Activated CD4-positive, alpha-beta T cell treated with anti-CD3 and anti-CD28 coated beads for 24 hours (primary cell): Measurements from ENCODE around the gene COX6B1.
"Not testable (repeated sequence)": the region's sequence is repeated elsewhere in the genome, so short reads cannot be mapped to it uniquely, and the experiment has no call there.

Experiments used
- DNase-seq, 2 donors: peaks; one replicate each; pipeline ENCODE4 v3.0.0-alpha.2; 2020; ENCODE audit warnings: low read depth in 2 of 2

The COX6B1 gene

DNA sequence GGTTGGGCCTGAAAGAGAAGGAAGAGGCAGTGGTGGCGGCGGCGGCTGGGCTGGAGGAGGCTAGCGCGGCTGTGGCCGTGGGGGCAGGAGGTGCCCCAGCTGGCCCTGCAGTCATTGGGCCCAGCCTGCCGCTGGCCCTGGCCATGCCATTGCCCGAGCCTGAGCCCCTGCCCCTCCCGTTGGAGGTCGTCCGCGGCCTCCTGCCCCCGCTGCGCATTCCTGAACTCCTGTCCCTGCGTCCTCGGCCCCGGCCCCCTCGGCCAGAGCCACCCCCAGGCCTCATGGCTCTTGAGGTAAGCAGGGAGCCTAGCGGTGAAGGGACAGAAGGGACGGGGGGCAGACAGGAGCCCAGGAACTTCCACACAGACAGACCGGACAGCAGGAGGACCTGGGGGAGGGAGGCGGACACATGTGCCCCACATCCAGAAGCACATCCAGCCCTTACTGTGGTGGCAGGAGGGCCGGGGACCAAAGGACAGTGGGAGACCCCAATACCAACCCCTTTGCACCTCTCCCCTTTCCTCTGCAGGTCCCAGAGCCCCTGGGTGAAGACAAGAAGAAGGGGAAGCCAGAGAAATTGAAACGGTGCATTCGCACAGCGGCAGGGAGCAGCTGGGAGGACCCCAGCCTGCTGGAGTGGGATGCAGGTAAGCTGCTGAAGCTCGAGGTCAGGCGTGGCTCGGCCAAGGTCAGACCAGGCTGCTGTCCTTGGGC lies 14.2 kb upstream of the COX6B1 start:
- no peak for DNase-seq

DNA sequence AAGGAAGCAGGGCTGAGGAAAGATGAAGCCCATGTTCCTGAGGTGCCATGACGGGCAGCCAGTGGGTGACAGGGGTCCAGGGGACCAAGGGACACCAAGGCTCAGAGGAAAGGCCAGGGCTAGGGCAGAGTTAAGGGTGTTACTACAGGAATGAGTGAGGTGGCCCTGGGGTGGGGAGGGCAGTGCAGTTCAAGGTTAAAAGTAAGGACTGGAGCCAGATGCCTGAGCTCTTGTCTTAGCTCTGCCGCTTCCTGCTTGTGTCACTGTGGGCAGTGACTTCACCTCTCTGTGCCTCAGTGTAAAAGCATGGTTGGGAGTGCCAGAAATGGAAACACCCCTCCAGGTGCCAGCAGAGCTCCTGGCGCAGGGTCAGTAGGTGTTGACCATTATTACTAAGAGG lies 11.5 kb upstream of the COX6B1 start:
- no peak for DNase-seq

- no peak for DNase-seq
These were observed 11.0 kb upstream of the COX6B1 start for GRCh38 chr19:35637165-35637564.

DNA sequence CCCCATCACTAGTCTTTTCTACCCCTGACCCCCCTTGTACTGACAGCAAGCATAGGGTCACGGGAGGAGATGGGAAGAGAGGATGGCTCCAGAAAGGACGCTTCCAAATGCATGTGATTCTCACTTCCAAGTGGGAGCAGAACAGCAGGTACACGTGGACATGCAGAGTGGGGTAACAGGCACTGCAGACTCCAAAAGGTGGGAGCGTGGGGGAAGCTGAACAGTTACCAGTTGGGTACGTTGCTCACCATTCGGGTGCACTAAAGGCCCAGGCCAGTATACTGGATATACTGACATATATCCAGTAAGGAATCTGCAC lies 8.8 kb upstream of the COX6B1 start:
- DNase-seq = no peak

GRCh38 chr19:35639863-35640262 lies 8.3 kb upstream of the COX6B1 start:
- DNase-seq = no peak

DNA sequence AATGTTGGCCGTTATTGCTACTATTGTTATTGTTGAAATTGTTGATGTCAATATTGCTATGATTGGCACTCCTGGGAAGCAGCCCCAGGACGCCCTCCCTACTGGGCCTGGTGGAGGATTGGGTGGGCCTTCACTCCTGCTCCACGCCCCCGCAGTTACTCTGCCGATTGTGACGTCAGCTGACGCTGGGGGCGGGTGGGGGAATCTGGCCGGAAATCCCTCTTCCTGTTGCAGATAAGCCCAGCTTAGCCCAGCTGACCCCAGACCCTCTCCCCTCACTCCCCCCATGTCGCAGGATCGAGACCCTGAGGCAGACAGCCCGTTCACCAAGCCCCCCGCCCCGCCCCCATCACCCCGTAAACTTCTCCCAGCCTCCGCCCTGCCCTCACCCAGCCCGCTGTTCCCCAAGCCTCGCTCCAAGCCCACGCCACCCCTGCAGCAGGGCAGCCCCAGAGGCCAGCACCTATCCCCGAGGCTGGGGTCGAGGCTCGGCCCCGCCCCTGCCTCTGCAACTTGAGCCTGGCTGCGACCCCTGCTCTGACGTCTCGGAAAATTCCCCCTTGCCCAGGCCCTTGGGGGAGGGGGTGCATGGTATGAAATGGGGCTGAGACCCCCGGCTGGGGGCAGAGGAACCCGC lies 6.5 kb upstream of the COX6B1 start, which contains the start of gene ETV2:
Gene ETV2, plus strand, starts transcription at position 231 of the 637 bp plus-strand sequence. CDS start 716 bp downstream, outside the sequence.
- no peak for DNase-seq

- no peak for DNase-seq
These were observed 5.8 kb upstream of the COX6B1 start for GRCh38 chr19:35642312-35642711.

- DNase-seq = no peak
These were observed 5.3 kb upstream of the COX6B1 start for GRCh38 chr19:35642798-35643254.

GRCh38 chr19:35643255-35644205 lies 4.6 kb upstream of the COX6B1 start:
- DNase-seq = peak; percentile 61 to 72

DNA sequence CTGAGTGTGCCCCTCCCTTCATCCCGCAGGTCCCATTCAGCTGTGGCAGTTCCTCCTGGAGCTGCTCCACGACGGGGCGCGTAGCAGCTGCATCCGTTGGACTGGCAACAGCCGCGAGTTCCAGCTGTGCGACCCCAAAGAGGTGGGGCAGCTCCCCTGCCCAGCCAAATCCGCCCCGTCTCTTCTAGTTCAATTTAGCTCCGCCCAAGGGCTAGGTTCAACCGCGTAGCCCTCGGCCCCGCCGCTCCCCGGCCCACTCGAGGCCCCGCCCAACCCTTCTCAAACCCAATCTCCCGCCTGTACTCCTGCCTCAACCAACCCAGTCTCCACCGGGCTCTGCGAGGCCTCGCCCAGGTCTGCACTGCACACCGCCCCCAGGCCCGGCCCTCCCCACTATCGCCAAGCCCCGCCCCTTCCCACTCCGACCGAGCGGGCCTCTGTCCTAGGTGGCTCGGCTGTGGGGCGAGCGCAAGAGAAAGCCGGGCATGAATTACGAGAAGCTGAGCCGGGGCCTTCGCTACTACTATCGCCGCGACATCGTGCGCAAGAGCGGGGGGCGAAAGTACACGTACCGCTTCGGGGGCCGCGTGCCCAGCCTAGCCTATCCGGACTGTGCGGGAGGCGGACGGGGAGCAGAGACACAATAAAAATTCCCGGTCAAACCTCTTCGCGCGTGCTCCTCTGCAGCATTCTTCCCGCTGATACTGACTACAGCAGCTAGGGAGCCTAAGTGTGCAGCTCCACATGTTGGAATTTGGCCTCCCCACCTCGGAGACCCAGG lies 3.7 kb upstream of the COX6B1 start:
- DNase-seq = peak; percentile 93 to 94

GRCh38 chr19:35644987-35645679 lies 3.0 kb upstream of the COX6B1 start:
- peak; percentile 81 to 93 for DNase-seq

DNA sequence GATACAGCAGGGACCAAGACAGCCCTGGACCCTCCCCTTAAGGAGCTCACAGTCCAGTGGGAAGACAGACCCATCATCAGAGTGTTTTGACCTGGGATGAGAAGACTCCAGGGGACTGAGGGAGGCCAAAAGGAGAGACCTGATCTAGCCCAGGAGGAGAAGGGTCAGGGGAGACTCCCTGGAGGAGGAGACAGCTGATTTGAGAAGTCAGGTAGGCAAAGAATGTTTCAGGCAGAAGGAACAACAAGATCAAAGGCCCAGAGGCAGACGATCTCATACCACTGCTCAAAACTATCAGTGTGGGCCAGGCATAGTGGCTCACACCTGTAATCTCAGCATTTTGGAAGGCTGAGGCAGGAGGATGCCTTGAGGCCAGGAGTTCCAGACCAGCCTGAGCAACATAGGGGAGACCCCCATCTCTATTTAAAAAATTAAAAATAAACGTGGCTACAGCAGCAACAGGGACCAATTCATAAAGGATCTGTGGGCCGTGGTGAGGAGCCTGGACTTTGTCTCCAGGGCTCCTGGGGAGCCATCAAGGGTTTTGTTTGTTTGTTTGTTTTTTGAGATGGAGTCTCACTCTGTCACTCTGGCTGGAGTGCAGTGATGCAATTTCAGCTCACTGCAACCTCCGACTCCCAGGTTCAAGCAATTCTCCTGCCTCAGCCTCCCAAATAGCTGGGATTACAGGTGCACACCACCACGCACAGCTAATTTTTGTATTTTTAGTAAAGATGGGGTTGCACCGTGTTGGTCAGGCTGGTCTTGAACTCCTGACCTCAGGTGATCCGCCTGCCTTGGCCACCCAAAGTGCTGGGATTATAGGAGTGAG lies 2.2 kb upstream of the COX6B1 start:
- DNase-seq = no peak

DNA sequence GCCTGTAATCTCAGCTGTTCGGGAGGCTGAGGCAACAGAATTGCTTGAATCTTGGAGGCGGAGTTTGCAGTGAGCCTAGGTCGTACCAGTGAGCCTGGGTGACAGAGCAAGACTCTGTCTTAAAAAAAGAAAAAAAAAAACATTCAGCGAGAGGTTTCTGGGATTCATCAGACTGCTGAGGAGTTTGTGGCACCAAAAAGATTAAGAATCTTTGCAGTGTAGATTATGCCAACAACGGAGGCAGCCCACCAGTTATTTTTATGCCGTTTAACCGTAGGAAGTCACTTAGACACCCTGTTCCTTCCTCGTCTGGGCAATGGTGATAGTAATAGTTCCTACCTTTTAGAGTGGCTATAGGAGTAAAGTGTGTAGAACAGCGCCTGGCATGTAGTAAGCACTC lies 2.5 kb downstream of the COX6B1 start:
- no peak for DNase-seq

- not testable (repeated sequence) for DNase-seq
These were observed 6.7 kb downstream of the COX6B1 start for GRCh38 chr19:35654828-35655227.

GRCh38 chr19:35655600-35655999 lies 7.5 kb downstream of the COX6B1 start:
- no peak for DNase-seq

- no peak for DNase-seq
These were observed 8.6 kb downstream of the COX6B1 start for GRCh38 chr19:35656700-35657099.

DNA sequence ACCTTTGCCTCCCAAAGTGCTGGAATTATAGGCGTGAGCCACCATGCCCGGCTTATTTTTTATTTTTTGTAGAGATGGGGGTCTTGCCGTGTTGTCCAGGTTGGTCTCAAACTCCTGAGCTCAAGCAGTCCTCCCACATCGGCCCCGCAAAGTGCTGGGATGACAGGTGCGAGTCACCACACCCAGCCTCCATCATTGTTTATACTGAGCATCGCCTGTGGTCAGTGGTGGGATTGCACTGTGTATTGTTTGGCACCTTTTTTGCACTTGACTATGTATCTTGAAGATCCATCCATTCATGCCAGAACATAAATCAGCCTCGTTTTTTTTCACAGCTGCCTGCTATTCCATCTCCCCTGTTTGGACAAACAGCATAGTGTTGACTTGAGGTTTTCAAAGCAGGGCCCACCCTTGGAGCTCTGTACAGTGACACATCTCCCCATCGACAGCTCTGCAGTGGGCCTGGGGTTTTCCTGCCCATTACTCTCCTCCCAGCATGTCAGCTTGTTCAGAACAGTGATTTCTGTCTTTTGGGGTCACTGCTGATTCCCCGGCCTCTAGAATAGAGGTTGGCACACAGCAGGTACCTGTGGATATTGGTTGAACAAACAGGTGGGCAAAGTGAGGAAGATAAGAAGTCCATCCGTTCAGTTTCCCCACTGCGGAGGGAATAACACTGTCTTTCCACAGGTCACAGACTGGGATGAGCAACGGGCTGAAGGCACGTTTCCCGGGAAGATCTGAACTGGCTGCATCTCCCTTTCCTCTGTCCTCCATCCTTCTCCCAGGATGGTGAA lies 10.0 kb downstream of the COX6B1 start:
- DNase-seq = no peak

- no peak for DNase-seq
These were observed 13.8 kb downstream of the COX6B1 start for GRCh38 chr19:35661995-35662340.

DNA sequence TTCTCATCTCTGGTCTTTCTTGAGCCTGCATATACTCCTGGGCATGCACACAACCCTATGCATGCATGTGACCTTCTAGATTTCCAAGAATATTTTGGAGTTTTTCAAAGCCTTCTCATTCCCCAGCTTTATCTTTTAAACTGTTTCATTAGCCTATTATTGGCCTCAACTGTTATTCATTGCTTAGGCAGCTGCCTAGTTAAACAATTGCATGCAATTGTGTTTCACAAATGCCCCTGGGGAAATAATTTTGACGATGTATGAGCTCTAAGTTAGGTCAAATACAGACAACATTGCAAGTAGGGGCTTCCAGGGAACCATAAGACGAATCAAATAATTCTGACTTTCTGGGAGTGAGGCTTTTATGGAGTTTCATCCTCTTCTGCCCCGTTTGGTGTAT lies 15.9 kb downstream of the COX6B1 start:
- DNase-seq = no peak
